B cell (primary cell): Measurements from ENCODE around the gene MBOAT1. TPM values are rescaled to one million over a fixed set of nuclear protein-coding genes. Genes with fewer than 3 reads are reported as not detected.

Experiments used
- ATAC-seq: fragments of 200-7000 bp; cut with Tn5 transposase; one replicate; pipeline ENCODE4 v1.10.0; 2021; ENCODE audit warnings: low read depth, mild to moderate bottlenecking, moderate number of reproducible peaks, moderate library complexity
- CTCF ChIA-PET: fragments of 350-600 bp; sonication (Branson Sonifier 250); formaldehyde crosslinking; loops from one replicate; lab custom pipeline; 2021; ENCODE audit warnings: antibody characterized with exemption, inconsistent platforms; lab: Charles Lee
- POLR2A ChIA-PET: fragments of 350-600 bp; sonication (Branson Sonifier 250); formaldehyde crosslinking; loops from one replicate; lab custom pipeline; 2021; ENCODE audit warnings: antibody characterized with exemption; lab: Charles Lee
- DNase-seq: peaks from one replicate; pipeline ENCODE4 v3.0.0; 2013
- H2AFZ ChIP-seq: 2 replicates; pipeline ENCODE4 v1.6.1; 2012; ENCODE audit warnings: mild to moderate bottlenecking, low read depth, low read length; ENCODE audit not compliant: insufficient read depth, poor library complexity, severe bottlenecking
- H3K27ac ChIP-seq, 2 donors: 1 replicate in 1 of 2; 2 replicates in 1 of 2; pipeline ENCODE4 v1.5.1; 2012 to 2013; ENCODE audit warnings: low read length in 2 of 2, mild to moderate bottlenecking in 2 of 2, moderate library complexity in 1 of 2
- H3K27me3 ChIP-seq, 4 experiments: fragments of 200-600 bp in 1 of 4; sonication (generic) in 1 of 4; replicated peaks in 1 of 4; 1 replicate in 2 of 4; 2 replicates in 2 of 4; pipeline versions ENCODE4 v1.6.1 to v1.7.0; 2013 to 2016; ENCODE audit warnings: low read length in 3 of 4, mild to moderate bottlenecking in 2 of 4, mixed read lengths in 1 of 4, moderate library complexity in 1 of 4; ENCODE audit not compliant: insufficient read depth in 4 of 4, control insufficient read depth in 3 of 4; ENCODE audit errors: control extremely low read depth in 1 of 4
- H3K36me3 ChIP-seq, 2 experiments: replicated peaks in 1 of 2; 1 replicate in 1 of 2; 2 replicates in 1 of 2; pipeline versions ENCODE4 v1.6.1 to v1.7.1; 2013; ENCODE audit warnings: low read length in 1 of 2; ENCODE audit not compliant: insufficient read depth in 2 of 2, control insufficient read depth in 1 of 2; ENCODE audit errors: control extremely low read depth in 1 of 2, extremely low read depth in 1 of 2
- H3K4me1 ChIP-seq, 2 donors: fragments of 200-600 bp in 1 of 2; sonication (generic) in 1 of 2; 1 replicate in 1 of 2; 2 replicates in 1 of 2; pipeline versions ENCODE4 v1.5.1 to v1.6.1; 2013 to 2017; ENCODE audit warnings: low read length in 2 of 2; ENCODE audit not compliant: control insufficient read depth in 2 of 2, insufficient read depth in 2 of 2
- H3K4me2 ChIP-seq: replicated peaks from 2 replicates; pipeline ENCODE3; 2012; ENCODE audit warnings: mild to moderate bottlenecking, low read depth, low read length; ENCODE audit not compliant: poor library complexity, severe bottlenecking
- H3K4me3 ChIP-seq, 5 experiments: fragments of 200-600 bp in 1 of 5; sonication (generic) in 1 of 5; 1 replicate in 3 of 5; 2 replicates in 2 of 5; pipeline versions ENCODE4 v1.5.1 to v1.7.0; 2011 to 2016; ENCODE audit warnings: low read length in 4 of 5, mild to moderate bottlenecking in 4 of 5, low read depth in 2 of 5, control low read depth in 1 of 5, moderate library complexity in 1 of 5; ENCODE audit not compliant: insufficient read depth in 1 of 5; ENCODE audit errors: control extremely low read depth in 1 of 5, extremely low read depth in 1 of 5
- H3K79me2 ChIP-seq: fragments of 200-600 bp; sonication (generic); one replicate; pipeline ENCODE4 v1.6.0; 2016; ENCODE audit warnings: low read length; ENCODE audit not compliant: control insufficient read depth, insufficient read depth
- H3K9ac ChIP-seq: fragments of 200-600 bp; sonication (generic); 2 replicates; pipeline ENCODE4 v1.6.1; 2017; ENCODE audit warnings: mild to moderate bottlenecking, low read length, moderate library complexity
- H3K9me3 ChIP-seq, 3 donors: one replicate each; pipeline versions ENCODE4 v1.6.1 to v1.7.1; 2013; ENCODE audit warnings: low read length in 2 of 3; ENCODE audit not compliant: control insufficient read depth in 2 of 3, insufficient read depth in 1 of 3; ENCODE audit errors: control extremely low read depth in 1 of 3
- H4K20me1 ChIP-seq: 2 replicates; pipeline ENCODE4 v1.6.0; 2012; ENCODE audit warnings: mild to moderate bottlenecking, low read length; ENCODE audit not compliant: insufficient read depth, control insufficient read depth, poor library complexity, severe bottlenecking
- H3K27ac Mint-ChIP-seq: one replicate; pipeline ENCODE4 v1.8.0; 2021; ENCODE audit warnings: mixed read lengths
- H3K27me3 Mint-ChIP-seq: one replicate; pipeline ENCODE4 v1.8.0; 2021; ENCODE audit warnings: mixed read lengths
- H3K4me1 Mint-ChIP-seq: one replicate; pipeline ENCODE4 v1.8.0; 2021; ENCODE audit warnings: mixed read lengths
- H3K4me3 Mint-ChIP-seq: one replicate; pipeline ENCODE4 v1.8.0; 2021; ENCODE audit warnings: mixed read lengths
- H3K9me3 Mint-ChIP-seq: one replicate; pipeline ENCODE4 v1.8.0; 2022; ENCODE audit warnings: mixed read lengths; ENCODE audit not compliant: insufficient read depth
- EZH2 ChIP-seq: IDR thresholded peaks from 2 replicates; pipeline ENCODE4 v1.6.1; 2012; ENCODE audit warnings: borderline replicate concordance, low read depth, mild to moderate bottlenecking, moderate library complexity, low read length; ENCODE audit not compliant: insufficient read depth, poor library complexity, severe bottlenecking
- WGBS: methylation state at CpG from one replicate; pipeline ENCODE4 v1.1.5; 2013; ENCODE audit warnings: missing lambda C conversion rate; ENCODE audit not compliant: insufficient coverage; 5-methylcytosine and 5-hydroxymethylcytosine counted together
- intact Hi-C: fragments of 100-400 bp; cut with micrococcal nuclease; formaldehyde crosslinking; loops from one replicate; pipeline ENCODE4 v1.10.0; 2022
- polyA plus RNA-seq: library from polyadenylated mRNA; depleted of rRNA; stranded (reverse); fragments of >200 nt; gene quantifications from 2 replicates; pipeline ENCODE4 v1.2.3, GENCODE V29; 2012
- total RNA-seq, 2 donors: library from RNA; stranded (reverse); fragments of 120-200 nt in 1 of 2; gene quantifications; 1 replicate in 1 of 2; 2 replicates in 1 of 2; pipeline versions ENCODE4 v1.2.3 to v1.2.4, GENCODE V29; 2013 to 2022
- TF ChIP-seq, protein P1 (sequence below): fragments of 200-600 bp; IDR thresholded peaks from one replicate; pipeline ENCODE4 v1.8.0; 2022; ENCODE audit warnings: antibody characterized with exemption, mild to moderate bottlenecking

Gene MBOAT1
- total and polyA plus RNA-seq, 2 donors (not counting 1 experiment from before 2014, with no cell fraction given): 5.4 to 8.1 TPM

DNA sequence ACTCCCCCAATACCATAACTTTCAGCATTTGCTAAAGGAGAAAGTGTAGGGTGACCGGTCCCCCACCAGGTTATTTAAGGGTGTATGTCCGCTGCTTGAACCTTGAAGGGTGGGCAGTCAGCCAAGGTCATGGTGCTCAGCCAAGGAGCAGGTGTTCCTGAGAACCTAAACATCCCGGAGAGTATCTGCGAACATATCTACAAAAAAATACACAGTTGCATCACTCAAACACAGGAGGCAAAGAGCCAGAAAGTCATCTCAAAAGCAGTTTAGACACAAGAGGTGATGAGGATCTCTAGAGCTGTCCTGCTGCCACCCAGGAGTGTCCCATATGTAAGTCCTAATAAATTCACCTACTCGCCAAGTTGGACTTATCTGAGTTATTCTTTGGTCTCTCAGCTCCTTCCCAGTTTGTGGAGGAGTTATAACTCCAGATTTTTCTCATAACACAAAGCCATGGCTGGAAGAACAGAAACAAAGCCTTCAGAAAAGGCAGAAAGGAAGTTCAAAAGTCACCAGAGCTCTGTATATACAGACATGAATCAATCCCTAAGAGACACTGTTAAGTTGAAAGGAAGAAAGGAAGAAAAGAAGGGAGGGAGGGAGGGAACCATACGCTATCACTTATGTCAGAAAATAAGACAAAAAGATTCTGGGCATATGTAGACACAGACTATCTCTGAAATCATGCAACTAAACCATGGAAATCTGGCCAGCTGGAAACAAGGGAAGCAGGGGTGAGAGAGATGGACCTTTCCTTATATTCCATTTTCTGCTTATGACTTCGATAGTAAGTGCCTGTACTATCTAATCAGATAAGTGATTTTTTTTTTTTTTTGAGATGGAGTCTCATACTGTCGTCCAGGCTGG is 11.3 kb downstream of the MBOAT1 start:
- H3K27ac Mint-ChIP-seq: no peak overlapping the region
- 100% methylated on average over 1 of the region's 8 CpGs for WGBS
- peaks cover 7% of the 10 kb centered on the region for H3K27me3 Mint-ChIP-seq
- H3K4me1 Mint-ChIP-seq: peaks cover 13% of the 10 kb centered on the region
- Histone ChIP-seq H3K9me3 (no peaks in the 10 kb centered on the region), H3K27me3 (no peaks in the 10 kb centered on the region), H3K36me3 (no peaks in the 10 kb centered on the region), H3K27ac (no peak overlapping the region), H3K4me3 (no peak overlapping the region), H2AFZ (no peak overlapping the region), H3K79me2 (peaks cover 11% of the 10 kb centered on the region), H3K9ac (no peak overlapping the region), H3K4me1 (no peaks in the 10 kb centered on the region), H3K4me2 (no peak overlapping the region), H4K20me1 (no peaks in the 10 kb centered on the region)
- H3K4me3 Mint-ChIP-seq: no peak overlapping the region
- DNase-seq (no peak), ATAC-seq (no peak)
- H3K9me3 Mint-ChIP-seq: no peaks in the 10 kb centered on the region
- intact Hi-C loops: no loop called here
- POLR2A ChIA-PET: no interaction called here
- TF ChIP-seq EZH2: no peak
- TF ChIP-seq, protein P1, sequence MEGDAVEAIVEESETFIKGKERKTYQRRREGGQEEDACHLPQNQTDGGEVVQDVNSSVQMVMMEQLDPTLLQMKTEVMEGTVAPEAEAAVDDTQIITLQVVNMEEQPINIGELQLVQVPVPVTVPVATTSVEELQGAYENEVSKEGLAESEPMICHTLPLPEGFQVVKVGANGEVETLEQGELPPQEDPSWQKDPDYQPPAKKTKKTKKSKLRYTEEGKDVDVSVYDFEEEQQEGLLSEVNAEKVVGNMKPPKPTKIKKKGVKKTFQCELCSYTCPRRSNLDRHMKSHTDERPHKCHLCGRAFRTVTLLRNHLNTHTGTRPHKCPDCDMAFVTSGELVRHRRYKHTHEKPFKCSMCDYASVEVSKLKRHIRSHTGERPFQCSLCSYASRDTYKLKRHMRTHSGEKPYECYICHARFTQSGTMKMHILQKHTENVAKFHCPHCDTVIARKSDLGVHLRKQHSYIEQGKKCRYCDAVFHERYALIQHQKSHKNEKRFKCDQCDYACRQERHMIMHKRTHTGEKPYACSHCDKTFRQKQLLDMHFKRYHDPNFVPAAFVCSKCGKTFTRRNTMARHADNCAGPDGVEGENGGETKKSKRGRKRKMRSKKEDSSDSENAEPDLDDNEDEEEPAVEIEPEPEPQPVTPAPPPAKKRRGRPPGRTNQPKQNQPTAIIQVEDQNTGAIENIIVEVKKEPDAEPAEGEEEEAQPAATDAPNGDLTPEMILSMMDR: no peak
- CTCF ChIA-PET: interaction anchor here (0.7 kb wide), 1 partner anchor 929 kb away, joined by 3 read pairs; no protein-coding TSS in a partner anchor

DNA sequence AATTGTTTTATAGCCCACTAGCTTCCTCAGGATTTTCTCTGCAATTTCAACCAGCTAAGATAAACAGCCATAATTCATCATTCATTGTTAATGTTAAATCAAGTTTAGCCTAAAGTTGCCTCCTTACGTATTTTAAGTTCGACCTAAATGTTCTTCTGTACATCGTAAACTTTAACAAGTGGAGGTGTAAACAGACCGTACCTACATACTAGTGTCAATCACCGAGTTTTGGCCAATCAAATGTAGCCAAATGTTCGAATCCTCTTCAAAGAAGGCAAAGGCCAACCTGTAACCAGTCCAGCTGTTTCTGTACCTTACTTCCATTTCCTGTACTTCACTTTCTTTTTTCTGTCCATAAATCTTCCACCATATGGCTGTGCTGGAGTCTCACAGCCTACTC is 13.5 kb downstream of the MBOAT1 start:
- H3K4me2 ChIP-seq: no peak overlapping the region
- H3K4me3 ChIP-seq: no peak overlapping the region
- intact Hi-C loops: no loop called here
- Mint-ChIP-seq H3K4me3 (no peak overlapping the region), H3K27ac (no peak overlapping the region), H3K4me1 (peaks cover 2% of the 10 kb centered on the region), H3K27me3 (no peaks in the 10 kb centered on the region), H3K9me3 (no peaks in the 10 kb centered on the region)
- no peaks in the 10 kb centered on the region for H3K9me3 ChIP-seq
- POLR2A ChIA-PET: no interaction called here
- H3K79me2 ChIP-seq: no peaks in the 10 kb centered on the region
- H4K20me1 ChIP-seq: no peaks in the 10 kb centered on the region
- H2AFZ ChIP-seq: no peak overlapping the region
- 69% methylated on average over 6 of the region's 6 CpGs for WGBS
- no peak overlapping the region for H3K27ac ChIP-seq
- H3K4me1 ChIP-seq: no peaks in the 10 kb centered on the region
- no peak overlapping the region for H3K9ac ChIP-seq
- TF ChIP-seq EZH2: no peak
- TF ChIP-seq, protein P1: no peak
- no peaks in the 10 kb centered on the region for H3K36me3 ChIP-seq
- CTCF ChIA-PET: interaction anchor here (0.6 kb wide), 1 partner anchor 21 kb away, joined by 3 read pairs; no protein-coding TSS in a partner anchor
- no peak for DNase-seq
- ATAC-seq: no peak
- no peaks in the 10 kb centered on the region for H3K27me3 ChIP-seq
